ENCODE measurements around the gene CRB1. TPM values are rescaled to one million over a fixed set of nuclear protein-coding genes. Genes with fewer than 3 reads are reported as not detected.
A peak's percentile ranks its signal among the peaks of the same experiment; 100 is the strongest.

CRB1 gene
- total and polyA plus RNA-seq, 8 donors: 0.09 to 0.31 (median 0.26) TPM

DNA sequence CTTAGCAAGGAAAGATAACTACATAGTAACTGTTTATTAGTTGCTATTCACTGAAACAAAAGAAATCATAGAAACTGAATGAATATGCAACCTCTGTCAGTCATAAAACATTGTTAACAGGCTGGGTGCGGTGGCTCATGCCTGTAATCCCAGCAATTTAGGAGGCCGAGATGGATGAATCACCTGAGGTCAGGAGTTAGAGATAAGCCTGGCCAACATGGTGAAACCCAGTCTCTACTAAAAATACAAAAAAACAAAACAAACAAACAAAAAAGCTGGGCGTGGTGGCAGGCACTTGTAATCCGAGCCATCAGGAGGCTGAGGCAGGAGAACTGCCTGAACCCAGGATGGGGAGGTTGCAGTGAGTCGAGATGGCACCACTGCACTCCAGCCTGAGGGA, 44.1 kb downstream of the CRB1 start:
- DNase-seq: peak in 1 of 4 donors; percentile 28
- intact Hi-C loops (cut with DNase I): no loop called here
- Histone ChIP-seq H3K27me3 (no peaks in the 10 kb centered on the region), H3K4me1 (no peaks in the 10 kb centered on the region), H3K36me3 (no peaks in the 10 kb centered on the region), H3K27ac (no peak overlapping the region), H3K9me3 (no peaks in the 10 kb centered on the region), H3K4me3 (no peak overlapping the region)
- TF ChIP-seq, protein P1, sequence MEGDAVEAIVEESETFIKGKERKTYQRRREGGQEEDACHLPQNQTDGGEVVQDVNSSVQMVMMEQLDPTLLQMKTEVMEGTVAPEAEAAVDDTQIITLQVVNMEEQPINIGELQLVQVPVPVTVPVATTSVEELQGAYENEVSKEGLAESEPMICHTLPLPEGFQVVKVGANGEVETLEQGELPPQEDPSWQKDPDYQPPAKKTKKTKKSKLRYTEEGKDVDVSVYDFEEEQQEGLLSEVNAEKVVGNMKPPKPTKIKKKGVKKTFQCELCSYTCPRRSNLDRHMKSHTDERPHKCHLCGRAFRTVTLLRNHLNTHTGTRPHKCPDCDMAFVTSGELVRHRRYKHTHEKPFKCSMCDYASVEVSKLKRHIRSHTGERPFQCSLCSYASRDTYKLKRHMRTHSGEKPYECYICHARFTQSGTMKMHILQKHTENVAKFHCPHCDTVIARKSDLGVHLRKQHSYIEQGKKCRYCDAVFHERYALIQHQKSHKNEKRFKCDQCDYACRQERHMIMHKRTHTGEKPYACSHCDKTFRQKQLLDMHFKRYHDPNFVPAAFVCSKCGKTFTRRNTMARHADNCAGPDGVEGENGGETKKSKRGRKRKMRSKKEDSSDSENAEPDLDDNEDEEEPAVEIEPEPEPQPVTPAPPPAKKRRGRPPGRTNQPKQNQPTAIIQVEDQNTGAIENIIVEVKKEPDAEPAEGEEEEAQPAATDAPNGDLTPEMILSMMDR (IDR thresholded peaks at IDR 0.05): no peak
- ATAC-seq: no peak

- no peak for ATAC-seq
- H3K27ac ChIP-seq: no peak overlapping the region
- no peaks in the 10 kb centered on the region for H3K9me3 ChIP-seq
- no peaks in the 10 kb centered on the region for H3K36me3 ChIP-seq
- H3K4me1 ChIP-seq: no peaks in the 10 kb centered on the region
- intact Hi-C loops (cut with DNase I): no loop called here
- TF ChIP-seq, protein P1 (IDR thresholded peaks at IDR 0.05): no peak
- no peak overlapping the region for H3K4me3 ChIP-seq
- no peak for DNase-seq
- no peaks in the 10 kb centered on the region for H3K27me3 ChIP-seq
These were observed 45.7 kb downstream of the CRB1 start for GRCh38 chr1:197313713-197314112.

- Histone ChIP-seq H3K4me1 (no peaks in the 10 kb centered on the region), H3K36me3 (no peaks in the 10 kb centered on the region), H3K4me3 (no peak overlapping the region), H3K27ac (no peak overlapping the region), H3K27me3 (no peaks in the 10 kb centered on the region), H3K9me3 (no peaks in the 10 kb centered on the region)
- TF ChIP-seq, protein P1 (IDR thresholded peaks at IDR 0.05): no peak
- no peak for ATAC-seq
- intact Hi-C loops (cut with DNase I): no loop called here
- DNase-seq: no peak
These were observed 46.6 kb downstream of the CRB1 start for GRCh38 chr1:197314682-197315081.

DNA sequence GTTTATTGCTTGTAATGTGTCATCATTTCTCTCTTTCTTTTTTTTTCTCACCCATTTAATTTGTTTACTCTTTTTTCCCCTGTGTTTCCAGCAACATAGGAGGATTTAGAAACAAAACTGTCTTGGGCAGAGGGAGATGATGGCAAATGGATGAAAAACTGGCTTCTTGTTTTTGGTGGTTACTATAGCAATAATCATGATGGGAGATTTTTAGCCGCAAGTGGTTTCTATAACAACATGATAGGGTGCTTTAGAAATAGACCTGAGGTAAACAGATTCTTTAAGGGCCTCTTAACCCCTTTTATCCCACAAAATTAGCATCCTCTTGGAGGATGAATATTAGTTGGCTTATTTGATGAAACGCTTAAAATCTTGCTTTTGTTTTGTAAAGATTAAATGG, 51.6 kb downstream of the CRB1 start:
- Histone ChIP-seq H3K27me3 (no peaks in the 10 kb centered on the region), H3K27ac (no peak overlapping the region), H3K36me3 (no peaks in the 10 kb centered on the region), H3K9me3 (no peaks in the 10 kb centered on the region), H3K4me3 (no peak overlapping the region), H3K4me1 (no peaks in the 10 kb centered on the region)
- DNase-seq: no peak
- no peak for ATAC-seq
- intact Hi-C loops (cut with DNase I): no loop called here
- TF ChIP-seq, protein P1 (IDR thresholded peaks at IDR 0.05): no peak

- Histone ChIP-seq H3K27me3 (no peaks in the 10 kb centered on the region), H3K9me3 (no peaks in the 10 kb centered on the region), H3K4me3 (no peak overlapping the region), H3K36me3 (no peaks in the 10 kb centered on the region), H3K4me1 (no peaks in the 10 kb centered on the region), H3K27ac (no peak overlapping the region)
- ATAC-seq (peak; percentile 27), DNase-seq (peak in 1 of 4 donors; percentile 11)
- TF ChIP-seq, protein P1 (IDR thresholded peaks at IDR 0.05): no peak
- intact Hi-C loops (cut with DNase I): no loop called here
These were observed 53.0 kb downstream of the CRB1 start for GRCh38 chr1:197320991-197321531.

Data from left lung (tissue), 10 donors.